Testis (tissue), 3 donors: Measurements from ENCODE around the gene DMPK. TPM values are rescaled to one million over a fixed set of nuclear protein-coding genes. Genes with fewer than 3 reads are reported as not detected.

Experiments used
- DNase-seq: peaks from one replicate; pipeline ENCODE4 v3.0.0-alpha.2; 2019
- H3K27ac ChIP-seq, 2 donors: fragments of 200-600 bp; sonication (generic); one replicate each; pipeline ENCODE4 v1.5.1; 2019
- H3K27me3 ChIP-seq: fragments of 200-600 bp; sonication (generic); one replicate; pipeline ENCODE4 v1.5.1; 2019
- H3K36me3 ChIP-seq: fragments of 200-600 bp; sonication (generic); one replicate; pipeline ENCODE4 v1.5.1; 2017; ENCODE audit warnings: low read depth; ENCODE audit errors: missing control alignments
- H3K4me1 ChIP-seq: fragments of 200-600 bp; sonication (generic); one replicate; pipeline ENCODE4 v1.5.1; 2019
- H3K4me3 ChIP-seq, 2 donors: fragments of 200-600 bp; sonication (generic); one replicate each; pipeline ENCODE4 v1.5.1; 2017 to 2019
- H3K9me3 ChIP-seq: fragments of 200-600 bp; sonication (generic); one replicate; pipeline ENCODE4 v1.5.1; 2017
- POLR2A ChIP-seq: fragments of 450-650 bp; IDR thresholded peaks from one replicate; pipeline ENCODE4 v1.6.1; 2017; ENCODE audit warnings: antibody characterized with exemption, mild to moderate bottlenecking, moderate library complexity
- WGBS, 2 donors: methylation state at CpG; one replicate each; pipeline ENCODE4 v1.1.5; 2018; 5-methylcytosine and 5-hydroxymethylcytosine counted together
- intact Hi-C: fragments of 100-400 bp; cut with DNase I; formaldehyde crosslinking; loops from one replicate; pipeline ENCODE4 v1.15.1; 2023; ENCODE audit warnings: low total_unique reads
- polyA plus RNA-seq: library from polyadenylated mRNA; stranded (reverse); fragments of 350-450 nt; fragmentation: Illumina TruSeq; extraction: RNeasy Lipid Tissue Mini Kit (QIAGEN cat#74804); gene quantifications from one replicate; pipeline ENCODE4 v1.2.3, GENCODE V29; 2014; ENCODE audit warnings: low read depth, low replicate concordance; ENCODE audit not compliant: insufficient read depth
- total RNA-seq, 2 donors: library from RNA; depleted of rRNA; stranded (reverse); fragments of >200 nt; gene quantifications; one replicate each; pipeline ENCODE4 v1.2.3, GENCODE V29; 2016
- TF ChIP-seq, protein P1 (sequence below), 3 experiments: fragments of 450-650 bp in 2 of 3; fragments of 200-600 bp in 1 of 3; sonication (generic) in 1 of 3; IDR thresholded peaks; one replicate each; pipeline ENCODE4 v1.5.1; 2016 to 2019; ENCODE audit warnings: antibody characterized with exemption in 3 of 3, mild to moderate bottlenecking in 2 of 3, moderate library complexity in 1 of 3

Gene DMPK
- total and polyA plus RNA-seq, 3 donors from 2014 or later = 42.6 to 68.8 (median 66.2) TPM

DNA sequence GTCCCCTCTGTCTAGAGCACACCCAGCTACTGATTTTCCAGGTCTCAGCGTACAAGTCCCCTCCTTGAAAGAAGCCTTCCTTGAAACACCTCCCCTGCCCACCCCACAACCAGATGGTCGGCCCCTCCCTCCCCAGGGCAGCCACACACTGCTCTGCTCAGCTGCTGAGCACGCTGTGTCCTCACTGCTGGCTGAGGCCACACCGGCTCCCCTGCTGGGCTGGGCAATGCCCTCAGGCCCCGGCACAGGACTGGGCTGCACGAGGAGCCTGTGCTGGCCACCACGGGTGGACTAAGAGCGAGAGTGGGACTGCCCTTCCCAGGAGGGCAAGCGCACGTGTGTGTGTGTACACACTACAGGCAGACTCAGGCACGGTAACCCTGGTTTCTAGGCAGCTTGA lies 44.6 kb upstream of the DMPK start:
- intact Hi-C loops = no loop called here
- H3K9me3 ChIP-seq = no peaks in the 10 kb centered on the region
- H3K4me3 ChIP-seq = no peak overlapping the region
- H3K27me3 ChIP-seq = no peaks in the 10 kb centered on the region
- H3K27ac ChIP-seq = no peak overlapping the region
- H3K4me1 ChIP-seq = no peaks in the 10 kb centered on the region
- no peak for DNase-seq
- no peaks in the 10 kb centered on the region for H3K36me3 ChIP-seq
- TF ChIP-seq, protein P1, sequence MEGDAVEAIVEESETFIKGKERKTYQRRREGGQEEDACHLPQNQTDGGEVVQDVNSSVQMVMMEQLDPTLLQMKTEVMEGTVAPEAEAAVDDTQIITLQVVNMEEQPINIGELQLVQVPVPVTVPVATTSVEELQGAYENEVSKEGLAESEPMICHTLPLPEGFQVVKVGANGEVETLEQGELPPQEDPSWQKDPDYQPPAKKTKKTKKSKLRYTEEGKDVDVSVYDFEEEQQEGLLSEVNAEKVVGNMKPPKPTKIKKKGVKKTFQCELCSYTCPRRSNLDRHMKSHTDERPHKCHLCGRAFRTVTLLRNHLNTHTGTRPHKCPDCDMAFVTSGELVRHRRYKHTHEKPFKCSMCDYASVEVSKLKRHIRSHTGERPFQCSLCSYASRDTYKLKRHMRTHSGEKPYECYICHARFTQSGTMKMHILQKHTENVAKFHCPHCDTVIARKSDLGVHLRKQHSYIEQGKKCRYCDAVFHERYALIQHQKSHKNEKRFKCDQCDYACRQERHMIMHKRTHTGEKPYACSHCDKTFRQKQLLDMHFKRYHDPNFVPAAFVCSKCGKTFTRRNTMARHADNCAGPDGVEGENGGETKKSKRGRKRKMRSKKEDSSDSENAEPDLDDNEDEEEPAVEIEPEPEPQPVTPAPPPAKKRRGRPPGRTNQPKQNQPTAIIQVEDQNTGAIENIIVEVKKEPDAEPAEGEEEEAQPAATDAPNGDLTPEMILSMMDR (IDR thresholded peaks at IDR 0.05) = no peak
- no peak for TF ChIP-seq POLR2A
- WGBS, 2 donors = 69 to 81% methylated on average over 10 to 11 of the region's 11 CpGs

DNA sequence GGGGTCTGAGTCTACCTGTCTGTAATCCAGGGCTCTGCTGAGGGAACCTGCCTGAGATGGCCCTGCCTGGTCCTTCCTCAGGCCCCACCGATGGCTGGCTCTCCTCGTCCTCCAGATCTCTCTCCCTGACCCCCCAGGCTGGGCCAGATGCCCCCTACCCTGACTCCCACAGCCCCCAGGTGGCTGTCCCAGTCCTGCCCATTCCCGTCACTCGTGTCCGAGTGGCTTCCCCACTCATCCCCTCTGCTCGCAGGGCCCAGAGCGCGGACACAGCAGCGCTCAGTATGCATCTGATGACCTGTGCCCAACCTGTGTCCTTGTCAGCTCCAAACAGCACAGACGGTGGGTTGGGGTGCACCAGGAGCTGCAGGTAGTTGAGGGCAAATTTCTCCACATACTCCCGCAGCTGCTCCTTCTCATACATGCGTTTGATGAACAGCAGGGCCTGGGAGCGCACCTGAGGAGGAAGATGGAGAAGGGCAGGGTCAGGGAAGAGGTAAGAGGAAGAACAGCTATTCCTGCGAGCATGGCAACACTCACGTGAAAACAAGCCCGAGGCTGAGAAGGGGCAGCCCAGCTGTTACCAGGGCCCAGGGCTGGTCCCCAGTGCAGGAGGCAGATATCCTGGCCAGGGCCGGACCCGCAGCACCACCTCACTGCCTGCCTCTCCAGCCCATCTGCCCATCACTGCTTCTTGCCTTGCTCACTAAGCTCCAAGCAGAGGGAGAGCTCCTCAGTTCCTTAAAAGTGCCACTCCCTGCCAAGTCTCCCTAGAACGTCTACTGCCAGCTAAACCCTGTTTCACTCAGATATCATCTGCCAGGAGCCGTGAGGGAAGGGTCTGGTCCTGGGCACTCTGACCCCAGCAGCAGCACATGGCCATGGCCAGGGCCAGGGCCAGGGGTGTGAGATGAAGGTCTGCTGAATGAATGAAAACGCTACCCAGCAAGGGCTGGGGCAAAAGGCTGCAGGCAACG lies 43.9 kb upstream of the DMPK start:
- Histone ChIP-seq H3K27me3 (no peaks in the 10 kb centered on the region), H3K27ac (no peak overlapping the region), H3K4me1 (no peaks in the 10 kb centered on the region), H3K9me3 (no peaks in the 10 kb centered on the region), H3K4me3 (no peak overlapping the region), H3K36me3 (no peaks in the 10 kb centered on the region)
- 76 to 78% methylated on average over 21 to 22 of the region's 22 CpGs for WGBS, 2 donors
- no peak for DNase-seq
- no peak for TF ChIP-seq POLR2A
- TF ChIP-seq, protein P1 (IDR thresholded peaks at IDR 0.05) = no peak
- intact Hi-C loops = no loop called here

DNA sequence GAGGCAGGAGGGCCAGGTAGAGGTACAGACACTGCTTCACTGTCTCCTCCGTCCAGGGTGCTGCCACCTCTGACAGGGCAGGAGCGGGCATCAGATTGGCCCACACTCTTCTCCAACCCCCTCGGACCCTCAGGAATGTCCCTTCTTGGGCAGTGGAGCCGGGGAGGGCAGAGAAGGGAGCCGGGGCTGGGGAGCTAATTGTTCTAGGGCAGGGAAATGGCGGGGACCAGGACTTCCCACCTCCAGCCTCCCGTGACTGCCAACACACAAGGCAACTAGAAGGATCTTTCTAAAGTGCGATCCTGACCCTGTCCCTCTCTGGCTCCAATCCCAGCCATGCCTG lies 42.9 kb upstream of the DMPK start:
- DNase-seq = no peak
- Histone ChIP-seq H3K9me3 (no peaks in the 10 kb centered on the region), H3K27me3 (no peaks in the 10 kb centered on the region), H3K4me1 (no peaks in the 10 kb centered on the region), H3K4me3 (no peak overlapping the region), H3K27ac (no peak overlapping the region), H3K36me3 (no peaks in the 10 kb centered on the region)
- 96 to 97% methylated on average over 5 to 8 of the region's 8 CpGs for WGBS, 2 donors
- intact Hi-C loops = no loop called here
- TF ChIP-seq, protein P1 (IDR thresholded peaks at IDR 0.05) = no peak
- TF ChIP-seq POLR2A = no peak

DNA sequence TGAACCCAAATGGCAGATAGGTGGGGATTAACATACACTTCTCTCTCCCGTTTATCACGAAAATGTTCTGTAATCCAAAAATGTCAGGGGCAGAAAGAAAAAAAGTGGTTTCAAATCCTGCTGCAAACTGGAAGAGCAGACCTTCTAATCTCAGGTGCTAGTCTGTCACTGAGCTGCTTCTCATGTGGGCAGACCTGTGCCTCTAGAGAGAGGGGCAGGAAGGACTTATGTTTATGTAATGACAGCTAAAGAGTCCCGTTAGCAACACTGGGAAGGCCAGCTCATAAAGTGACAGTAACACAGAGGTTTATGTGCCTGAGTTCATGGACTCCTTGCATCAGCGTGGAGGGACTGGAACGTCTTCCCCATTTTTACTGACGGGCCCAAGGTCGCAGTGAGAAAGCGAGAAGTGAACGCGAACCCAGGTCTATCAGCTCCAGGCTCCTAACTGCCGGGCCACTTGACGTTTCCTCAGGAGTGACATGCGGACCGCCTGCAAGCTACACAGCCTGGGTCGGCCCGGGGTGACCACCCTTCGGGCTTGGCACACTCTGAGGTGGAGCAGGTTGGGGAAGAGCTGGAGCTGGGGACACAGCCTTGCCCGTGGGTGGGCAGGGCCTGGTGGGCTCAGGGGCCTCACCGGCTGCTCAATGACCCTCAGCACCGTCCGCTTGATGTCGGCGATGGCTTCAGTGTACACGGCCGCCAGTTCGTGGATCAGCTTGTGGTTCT lies 42.4 kb upstream of the DMPK start:
- intact Hi-C loops = no loop called here
- 87 to 88% methylated on average over 19 to 26 of the region's 26 CpGs for WGBS, 2 donors
- Histone ChIP-seq H3K27me3 (no peaks in the 10 kb centered on the region), H3K4me3 (no peak overlapping the region), H3K36me3 (no peaks in the 10 kb centered on the region), H3K9me3 (no peaks in the 10 kb centered on the region), H3K27ac (no peak overlapping the region), H3K4me1 (no peaks in the 10 kb centered on the region)
- TF ChIP-seq POLR2A = no peak
- TF ChIP-seq, protein P1 (IDR thresholded peaks at IDR 0.05) = no peak
- DNase-seq = no peak
